SHP77 treated with DMSO at 0.1 percent for 48 hours (cell line): ENCODE measurements around the gene ZIC2.
"Not testable (repeated sequence)": the region's sequence is repeated elsewhere in the genome, so short reads cannot be mapped to it uniquely, and the experiment has no call there.

Experiments
- DNase-seq: peaks from one replicate; lab custom pipeline; 2025; lab: John Stamatoyannopoulos, UW

The ZIC2 gene

GRCh38 chr13:99981735-99982035 is at the start of gene ZIC2:
TSS of gene ZIC2 (plus strand) at chr13:99981784. CDS start at chr13:99982065, 281 bp downstream.
- DNase-seq, result no peak

- no peak for DNase-seq
These were observed 48.7 kb upstream of the ZIC2 start for GRCh38 chr13:99932912-99933311.

- no peak for DNase-seq
These were observed 45.8 kb upstream of the ZIC2 start for GRCh38 chr13:99935772-99936171.

GRCh38 chr13:99938635-99939034 is 42.9 kb upstream of the ZIC2 start:
- no peak for DNase-seq

- no peak for DNase-seq
These were observed 40.5 kb upstream of the ZIC2 start for GRCh38 chr13:99941086-99941485.

GRCh38 chr13:99941911-99942310 is 39.7 kb upstream of the ZIC2 start:
- no peak for DNase-seq

- DNase-seq, result no peak
These were observed 37.5 kb upstream of the ZIC2 start for GRCh38 chr13:99944102-99944501.

GRCh38 chr13:99944606-99945005 is 37.0 kb upstream of the ZIC2 start:
- no peak for DNase-seq

- not testable (repeated sequence) for DNase-seq
These were observed 36.1 kb upstream of the ZIC2 start for GRCh38 chr13:99945515-99945914.

GRCh38 chr13:99947666-99948065 is 33.9 kb upstream of the ZIC2 start:
- no peak for DNase-seq

- DNase-seq, result no peak
These were observed 33.2 kb upstream of the ZIC2 start for GRCh38 chr13:99948411-99948810.

GRCh38 chr13:99948907-99949678 is 32.5 kb upstream of the ZIC2 start:
- DNase-seq, result no peak

GRCh38 chr13:99949679-99950413 is 31.7 kb upstream of the ZIC2 start:
- no peak for DNase-seq

- not testable (repeated sequence) for DNase-seq
These were observed 29.9 kb upstream of the ZIC2 start for GRCh38 chr13:99951666-99952065.

GRCh38 chr13:99953138-99953755 is 28.3 kb upstream of the ZIC2 start:
- DNase-seq, result no peak

- DNase-seq, result no peak
These were observed 26.4 kb upstream of the ZIC2 start for GRCh38 chr13:99955107-99955746.

- no peak for DNase-seq
These were observed 25.7 kb upstream of the ZIC2 start for GRCh38 chr13:99955747-99956472.

- no peak for DNase-seq
These were observed 24.9 kb upstream of the ZIC2 start for GRCh38 chr13:99956473-99957349.

- DNase-seq, result no peak
These were observed 23.0 kb upstream of the ZIC2 start for GRCh38 chr13:99958406-99959126.

GRCh38 chr13:99959127-99959539 is 22.5 kb upstream of the ZIC2 start:
- no peak for DNase-seq
